Naive thymus-derived CD4-positive, alpha-beta T cell (primary cell): ENCODE data around the gene ADAMTS13. TPM values are rescaled to one million over a fixed set of nuclear protein-coding genes. Genes with fewer than 3 reads are reported as not detected.

Experiments used
- ATAC-seq: fragments of 150-1000 bp; cut with Tn5 transposase; 2 replicates; pipeline ENCODE4 v1.10.0; 2021; ENCODE audit warnings: mild to moderate bottlenecking, moderate library complexity
- CTCF ChIA-PET: fragments of 350-600 bp; sonication (Branson Sonifier 250); formaldehyde crosslinking; loops from one replicate; lab custom pipeline; 2021; ENCODE audit warnings: antibody characterized with exemption; lab: Charles Lee
- POLR2A ChIA-PET: fragments of 350-600 bp; sonication (Branson Sonifier 250); formaldehyde crosslinking; loops from one replicate; lab custom pipeline; 2021; ENCODE audit warnings: antibody characterized with exemption, inconsistent platforms; lab: Charles Lee
- DNase-seq, 9 donors: peaks; one replicate each; pipeline versions ENCODE4 v3.0.0 to v3.0.0-alpha.2; 2020 to 2022; ENCODE audit warnings: mixed read lengths in 1 of 9
- H3K27ac ChIP-seq: one replicate; pipeline ENCODE4 v1.7.0; 2013; ENCODE audit warnings: mild to moderate bottlenecking, low read depth, low read length, moderate library complexity
- H3K27me3 ChIP-seq, 2 donors: one replicate each; pipeline ENCODE4 v1.7.0; 2013; ENCODE audit warnings: low read length in 2 of 2, mild to moderate bottlenecking in 2 of 2, moderate library complexity in 2 of 2; ENCODE audit not compliant: control insufficient read depth in 2 of 2, insufficient read depth in 2 of 2
- H3K36me3 ChIP-seq, 3 experiments: 1 replicate in 2 of 3; 2 replicates in 1 of 3; pipeline ENCODE4 v1.7.0; 2013; ENCODE audit warnings: low read length in 3 of 3, mild to moderate bottlenecking in 3 of 3, moderate library complexity in 1 of 3; ENCODE audit not compliant: insufficient read depth in 3 of 3, control insufficient read depth in 2 of 3
- H3K4me1 ChIP-seq, 2 donors: one replicate each; pipeline ENCODE4 v1.7.0; 2013; ENCODE audit warnings: low read length in 2 of 2, mild to moderate bottlenecking in 2 of 2, moderate library complexity in 1 of 2; ENCODE audit not compliant: control insufficient read depth in 2 of 2, insufficient read depth in 2 of 2
- H3K4me3 ChIP-seq: 2 replicates; pipeline ENCODE4 v1.7.0; 2013; ENCODE audit warnings: mild to moderate bottlenecking, low read length
- H3K9me3 ChIP-seq, 3 experiments: 1 replicate in 2 of 3; 2 replicates in 1 of 3; pipeline ENCODE4 v1.7.0; 2013; ENCODE audit warnings: low read length in 3 of 3; ENCODE audit not compliant: control insufficient read depth in 2 of 3
- H3K27ac Mint-ChIP-seq, 9 donors: one replicate each; pipeline ENCODE4 v1.8.0; 2020 to 2022; ENCODE audit warnings: mixed read lengths in 9 of 9, mild to moderate bottlenecking in 8 of 9, moderate library complexity in 5 of 9, inconsistent platforms in 2 of 9
- H3K27me3 Mint-ChIP-seq, 5 donors: one replicate each; pipeline ENCODE4 v1.8.0; 2021 to 2022; ENCODE audit warnings: mixed read lengths in 5 of 5, mild to moderate bottlenecking in 1 of 5
- H3K36me3 Mint-ChIP-seq, 5 donors: one replicate each; pipeline ENCODE4 v1.8.0; 2020 to 2022; ENCODE audit warnings: mixed read lengths in 5 of 5, mild to moderate bottlenecking in 3 of 5, inconsistent platforms in 1 of 5
- H3K4me1 Mint-ChIP-seq, 7 donors: one replicate each; pipeline ENCODE4 v1.8.0; 2020 to 2022; ENCODE audit warnings: mixed read lengths in 7 of 7, mild to moderate bottlenecking in 3 of 7, inconsistent platforms in 1 of 7
- H3K4me3 Mint-ChIP-seq, 10 donors: one replicate each; pipeline ENCODE4 v1.8.0; 2020 to 2022; ENCODE audit warnings: mild to moderate bottlenecking in 10 of 10, mixed read lengths in 10 of 10, moderate library complexity in 6 of 10, inconsistent platforms in 2 of 10
- H3K9me3 Mint-ChIP-seq, 11 donors: one replicate each; pipeline ENCODE4 v1.8.0; 2020 to 2022; ENCODE audit warnings: mixed read lengths in 11 of 11, mild to moderate bottlenecking in 4 of 11, inconsistent platforms in 1 of 11, moderate library complexity in 1 of 11
- intact Hi-C, 2 donors: fragments of 100-400 bp; cut with micrococcal nuclease; formaldehyde crosslinking; loops; one replicate each; pipeline ENCODE4 v1.15.1; 2023
- polyA plus RNA-seq, 2 donors: library from polyadenylated mRNA; unstranded; fragments of 300-500 nt; fragmentation: Illumina TruSeq; gene quantifications; one replicate each; pipeline ENCODE4 v1.2.3, GENCODE V29; 2021
- total RNA-seq, 6 experiments: library from RNA in 5 of 6; stranded (reverse) in 5 of 6; gene quantifications; 1 replicate in 5 of 6; 2 replicates in 1 of 6; pipeline ENCODE4 v1.2.3 and lab custom pipeline; 2021 to 2026

ADAMTS13 gene
- total and polyA plus RNA-seq, 7 experiments from 2014 or later: 0.07 to 3.1 (median 2.4) TPM

DNA sequence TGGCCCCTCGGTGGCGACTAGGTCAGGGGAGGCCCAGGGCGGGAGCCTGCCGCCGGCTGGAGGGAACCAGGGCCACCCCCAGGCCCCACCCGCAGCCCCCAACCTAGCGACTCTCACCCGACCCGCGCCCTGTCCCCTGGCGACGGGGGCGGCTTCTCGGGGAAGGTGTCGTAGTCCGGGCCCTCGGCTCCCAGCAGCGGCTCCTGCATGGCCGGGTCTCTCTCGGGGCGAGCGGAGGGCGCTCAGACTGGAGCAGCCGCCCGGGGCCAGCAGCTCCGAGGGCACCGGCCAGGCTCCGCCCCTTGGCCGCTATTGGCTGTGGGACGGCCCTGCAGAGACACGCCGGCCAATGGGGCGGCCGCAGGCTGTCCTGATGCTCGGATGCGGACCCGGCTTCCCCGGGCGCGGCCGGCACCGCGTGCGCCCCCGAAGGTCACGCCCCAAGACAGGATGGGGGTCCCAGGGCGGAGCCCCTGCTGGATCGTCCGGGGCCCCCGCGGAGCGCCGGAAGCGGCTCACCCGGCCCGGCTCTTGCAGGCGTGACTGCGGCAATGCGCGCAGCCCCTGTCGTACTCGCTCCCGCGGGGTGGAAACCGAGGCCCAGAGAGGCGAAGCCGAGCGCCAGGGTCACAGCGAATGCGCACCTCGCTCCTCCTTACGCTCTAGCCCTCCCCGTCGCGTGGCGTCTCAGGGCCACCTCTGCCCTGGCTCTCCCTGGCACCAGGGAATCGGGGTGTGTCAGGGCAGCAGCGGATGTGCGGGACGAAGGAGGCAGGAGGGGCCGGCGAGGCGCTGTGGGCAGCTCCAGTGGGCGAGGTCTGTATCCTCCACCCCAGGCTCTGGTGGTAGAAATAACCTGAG lies 56.9 kb downstream of the ADAMTS13 start, which contains the start of gene SLC2A6:
SLC2A6 (minus strand) TSS at position 249 of the 861 bp plus-strand sequence; CDS start at position 209, 40 bp downstream.
- Mint-ChIP-seq H3K27me3 (peaks cover 0 to 12% (median 0%) of the 10 kb centered on the region in 5 donors), H3K9me3 (no peaks in the 10 kb centered on the region), H3K27ac (peak within 1 kb of the TSS in 5 of 9 donors; percentile 48 to 83 (median 60)), H3K4me3 (peak within 1 kb of the TSS; percentile 50 to 83 (median 78)), H3K4me1 (peaks cover 0 to 15% (median 10%) of the 10 kb centered on the region in 7 donors), H3K36me3 (no peaks in the 10 kb centered on the region)
- Histone ChIP-seq H3K4me3 (peak within 1 kb of the TSS; percentile 77), H3K4me1 (peaks cover 0 to 12% of the 10 kb centered on the region in 2 donors), H3K36me3 (no peaks in the 10 kb centered on the region), H3K27me3 (no peaks in the 10 kb centered on the region), H3K27ac (peak within 1 kb of the TSS; percentile 50), H3K9me3 (no peaks in the 10 kb centered on the region)
- POLR2A ChIA-PET: interaction anchor here (0.6 to 1.0 kb wide), 3 partner anchors 30 to 131 kb away, joined by 3 read pairs; partner anchors contain the start of genes MED22, RPL7A, SURF1 and SURF2
- intact Hi-C loops: loop anchor here (1.0 to 5.0 kb wide), 6 partner anchors 20 to 330 kb away; partner anchors contain the start of genes CACFD1 (in 2 of the 2), SURF1 (in 2 of the 2), SURF2 (in 2 of the 2) and REXO4 (in 1 of the 2)
- DNase-seq (peak; percentile 64 to 87 (median 74)), ATAC-seq (peak; percentile 96)
- CTCF ChIA-PET: interaction anchor here (1.3 to 2.0 kb wide), 3 partner anchors 19 to 293 kb away, joined by 4 to 6 read pairs (median 4); partner anchors contain the start of gene CACFD1

DNA sequence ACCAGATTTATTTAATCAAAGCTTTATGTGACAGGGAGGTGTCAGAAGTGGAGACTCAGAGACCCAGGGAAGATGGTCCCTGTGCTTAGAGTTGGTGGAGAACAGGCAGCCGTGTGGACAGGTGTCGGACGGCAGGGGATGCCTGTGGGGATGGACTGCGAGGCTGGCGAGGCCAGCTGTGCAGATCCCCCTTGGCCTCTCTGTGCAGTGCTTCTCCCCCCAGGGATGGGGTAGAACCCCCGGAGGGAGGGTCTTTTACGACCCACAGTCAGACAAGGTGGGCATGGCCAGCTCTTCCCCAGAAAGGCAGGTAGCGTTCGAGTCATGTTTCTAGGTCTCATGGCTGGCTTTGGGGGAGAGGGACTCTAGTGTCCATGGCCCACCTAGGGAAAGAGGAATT lies 61.4 kb downstream of the ADAMTS13 start:
- CTCF ChIA-PET: interaction anchor here (5.0 kb wide), 1 partner anchor 297 kb away, joined by 33 read pairs; no protein-coding TSS in a partner anchor

GRCh38 chr9:133484671-133485437 lies 62.7 kb downstream of the ADAMTS13 start:
- Histone ChIP-seq H3K9me3 (no peaks in the 10 kb centered on the region), H3K27me3 (no peaks in the 10 kb centered on the region), H3K27ac (no peak overlapping the region), H3K4me3 (no peak overlapping the region), H3K4me1 (peaks cover 3 to 5% of the 10 kb centered on the region in 2 donors), H3K36me3 (no peaks in the 10 kb centered on the region)
- ATAC-seq: no peak
- H3K27ac Mint-ChIP-seq: no peak overlapping the region
- CTCF ChIA-PET: interaction anchor here (0.6 to 5.0 kb wide), 5 partner anchors 11 to 364 kb away, joined by 3 to 33 read pairs (median 4); no protein-coding TSS in a partner anchor
- peaks cover 0 to 7% (median 0%) of the 10 kb centered on the region in 5 donors for H3K27me3 Mint-ChIP-seq
- H3K4me1 Mint-ChIP-seq: peaks cover 0 to 10% (median 7%) of the 10 kb centered on the region in 7 donors
- POLR2A ChIA-PET: interaction anchor here (1.5 kb wide), 1 partner anchor 218 kb away, joined by 4 read pairs; no protein-coding TSS in a partner anchor
- no peaks in the 10 kb centered on the region for H3K9me3 Mint-ChIP-seq
- intact Hi-C loops: loop anchor here in 1 of 2 donors (5.0 kb wide), 1 partner anchor 248 kb away; no protein-coding TSS in a partner anchor
- no peaks in the 10 kb centered on the region for H3K36me3 Mint-ChIP-seq
- H3K4me3 Mint-ChIP-seq: no peak overlapping the region
- DNase-seq: no peak

More for the DNA sequence above, 61.4 kb downstream of the ADAMTS13 start:
- Mint-ChIP-seq H3K27ac (no peak overlapping the region), H3K4me1 (peaks cover 5 to 17% (median 11%) of the 10 kb centered on the region in 7 donors), H3K27me3 (peaks cover 0 to 12% (median 0%) of the 10 kb centered on the region in 5 donors), H3K9me3 (no peaks in the 10 kb centered on the region), H3K4me3 (no peak overlapping the region), H3K36me3 (no peaks in the 10 kb centered on the region)
- no peak for DNase-seq
- Histone ChIP-seq H3K27ac (no peak overlapping the region), H3K9me3 (no peaks in the 10 kb centered on the region), H3K4me1 (peaks cover 5 to 10% of the 10 kb centered on the region in 2 donors), H3K4me3 (no peak overlapping the region), H3K36me3 (no peaks in the 10 kb centered on the region), H3K27me3 (no peaks in the 10 kb centered on the region)
- POLR2A ChIA-PET: no interaction called here
- intact Hi-C loops: no loop called here
- ATAC-seq: no peak

- ChIA-PET POLR2A (interaction anchor here (1.5 kb wide), 1 partner anchor 217 kb away, joined by 4 read pairs; no protein-coding TSS in a partner anchor), CTCF (interaction anchor here (1.0 to 5.0 kb wide), 5 partner anchors 10 to 299 kb away, joined by 4 to 33 read pairs (median 10); no protein-coding TSS in a partner anchor)
- intact Hi-C loops: loop anchor here (1.0 to 5.0 kb wide), 6 partner anchors 79 to 338 kb away; partner anchors contain the start of genes SURF1 (in 1 of the 2) and SURF2 (in 1 of the 2)
Observed at GRCh38 chr9:133485531-133486260, 63.5 kb downstream of the ADAMTS13 start.

GRCh38 chr9:133487331-133487725 lies 65.2 kb downstream of the ADAMTS13 start:
- intact Hi-C loops: loop anchor here in 1 of 2 donors (5.0 kb wide), 1 partner anchor 250 kb away; no protein-coding TSS in a partner anchor
- Histone ChIP-seq H3K27me3 (no peaks in the 10 kb centered on the region), H3K4me1 (peaks cover 3 to 5% of the 10 kb centered on the region in 2 donors), H3K27ac (no peak overlapping the region), H3K4me3 (no peak overlapping the region), H3K9me3 (no peaks in the 10 kb centered on the region), H3K36me3 (no peaks in the 10 kb centered on the region)
- peaks cover 0 to 4% (median 0%) of the 10 kb centered on the region in 5 donors for H3K27me3 Mint-ChIP-seq
- peak overlapping the region in 1 of 10 donors; percentile 18 for H3K4me3 Mint-ChIP-seq
- no peak for DNase-seq
- POLR2A ChIA-PET: interaction anchor here (1.1 to 1.2 kb wide), 3 partner anchors 22 to 386 kb away, joined by 3 read pairs; no protein-coding TSS in a partner anchor
- peak overlapping the region in 1 of 9 donors; percentile 34 for H3K27ac Mint-ChIP-seq
- peaks cover 0 to 7% (median 6%) of the 10 kb centered on the region in 7 donors for H3K4me1 Mint-ChIP-seq
- CTCF ChIA-PET: interaction anchor here (0.6 to 5.0 kb wide), 7 partner anchors 9 to 320 kb away, joined by 3 to 33 read pairs (median 5); no protein-coding TSS in a partner anchor
- ATAC-seq: no peak
- no peaks in the 10 kb centered on the region for H3K9me3 Mint-ChIP-seq
- H3K36me3 Mint-ChIP-seq: no peaks in the 10 kb centered on the region

More at GRCh38 chr9:133485531-133486260, 63.5 kb downstream of the ADAMTS13 start:
- Mint-ChIP-seq H3K27me3 (peaks cover 0 to 5% (median 0%) of the 10 kb centered on the region in 5 donors), H3K27ac (peak overlapping the region in 1 of 9 donors; percentile 50), H3K36me3 (no peaks in the 10 kb centered on the region), H3K4me3 (peak overlapping the region in 3 of 10 donors; percentile 14 to 49 (median 35)), H3K4me1 (peaks cover 0 to 7% (median 6%) of the 10 kb centered on the region in 7 donors), H3K9me3 (no peaks in the 10 kb centered on the region)
- Histone ChIP-seq H3K27me3 (no peaks in the 10 kb centered on the region), H3K36me3 (no peaks in the 10 kb centered on the region), H3K27ac (no peak overlapping the region), H3K9me3 (no peaks in the 10 kb centered on the region), H3K4me1 (peaks cover 3 to 5% of the 10 kb centered on the region in 2 donors), H3K4me3 (no peak overlapping the region)
- no peak for DNase-seq
- no peak for ATAC-seq
